Hematopoietic multipotent progenitor cell treated with erythropoietin and hydrocortisone succinate and interleukin-3 and kit ligand, for 15 days (in vitro differentiated cells): Measurements from ENCODE around the gene TCERG1L.
"Not testable (repeated sequence)": the region's sequence is repeated elsewhere in the genome, so short reads cannot be mapped to it uniquely, and the experiment has no call there.

Experiments
- DNase-seq: peaks from one replicate; pipeline ENCODE4 v3.0.0-alpha.2; 2015; ENCODE audit warnings: low spot score

The TCERG1L gene

DNA sequence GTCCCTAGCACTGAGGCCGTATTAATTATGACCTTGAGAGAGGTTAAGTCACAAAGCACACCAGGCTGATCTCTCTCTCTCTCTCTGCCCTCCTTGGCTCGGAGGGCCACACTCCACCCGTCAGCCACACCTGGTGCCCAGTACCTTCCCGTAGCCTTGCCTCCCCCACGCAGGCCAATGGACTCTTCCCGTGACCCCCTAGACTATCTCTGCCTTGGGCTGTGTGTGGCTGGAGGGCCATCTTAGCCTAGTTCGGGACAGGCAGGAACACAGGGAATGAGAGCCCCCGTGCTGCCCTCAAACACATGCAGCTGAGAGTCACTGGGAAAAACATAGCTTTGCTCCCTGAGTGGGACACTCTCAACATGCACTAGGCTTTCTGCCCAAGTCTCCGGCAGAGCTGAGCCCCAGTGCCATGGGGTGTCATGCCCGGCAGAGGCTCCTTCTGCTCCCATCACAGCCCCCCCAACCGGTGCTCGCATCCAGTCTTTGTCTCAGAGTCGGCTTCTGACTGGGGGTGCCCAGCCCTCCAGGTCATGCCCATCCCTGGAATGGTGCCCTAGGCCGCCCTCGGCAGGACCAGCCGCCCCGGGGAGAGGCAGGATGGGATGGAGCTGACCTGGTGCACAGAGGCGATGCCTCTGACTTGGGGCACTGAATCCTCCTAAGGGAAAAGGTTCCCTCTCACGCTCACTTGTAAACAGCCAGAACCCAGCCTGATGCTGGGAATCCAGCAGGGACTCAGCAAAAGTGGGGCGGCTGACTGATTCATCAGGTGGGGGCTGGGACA, 63.0 kb downstream of the TCERG1L start:
- DNase-seq: no peak

DNA sequence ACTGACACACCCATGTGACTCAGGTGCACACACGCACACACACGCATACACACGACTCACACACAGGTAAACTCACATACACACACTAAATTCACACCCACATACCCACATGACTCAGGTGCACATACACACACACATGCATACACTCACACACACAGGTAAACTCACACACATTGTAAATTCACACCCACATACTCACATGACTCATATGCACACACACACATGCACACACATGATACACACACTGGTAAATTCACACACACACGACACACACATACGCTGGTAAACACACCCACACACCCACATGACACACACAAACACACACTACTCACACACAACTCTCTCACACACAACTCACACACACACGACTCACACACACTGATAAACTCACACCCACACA, 63.6 kb downstream of the TCERG1L start:
- no peak for DNase-seq

DNA sequence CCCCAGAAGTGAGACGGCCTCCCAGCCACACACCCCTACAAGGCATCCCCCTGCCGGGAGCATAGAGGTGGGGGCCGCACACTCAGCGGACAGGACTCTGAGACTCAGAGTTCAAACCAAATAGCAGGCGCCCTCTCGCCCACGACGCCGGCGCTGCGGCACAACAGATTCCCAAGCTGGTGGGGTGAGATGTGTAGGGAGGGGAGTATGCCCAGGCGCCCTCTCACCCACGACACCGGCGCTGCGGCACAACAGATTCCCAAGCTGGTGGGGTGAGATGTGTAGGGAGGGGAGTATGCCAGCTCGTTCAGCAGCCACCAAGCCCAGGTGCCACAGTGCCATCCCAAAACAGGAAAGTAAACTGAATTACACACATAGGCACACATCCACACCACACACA, 64.7 kb downstream of the TCERG1L start:
- no peak for DNase-seq

DNA sequence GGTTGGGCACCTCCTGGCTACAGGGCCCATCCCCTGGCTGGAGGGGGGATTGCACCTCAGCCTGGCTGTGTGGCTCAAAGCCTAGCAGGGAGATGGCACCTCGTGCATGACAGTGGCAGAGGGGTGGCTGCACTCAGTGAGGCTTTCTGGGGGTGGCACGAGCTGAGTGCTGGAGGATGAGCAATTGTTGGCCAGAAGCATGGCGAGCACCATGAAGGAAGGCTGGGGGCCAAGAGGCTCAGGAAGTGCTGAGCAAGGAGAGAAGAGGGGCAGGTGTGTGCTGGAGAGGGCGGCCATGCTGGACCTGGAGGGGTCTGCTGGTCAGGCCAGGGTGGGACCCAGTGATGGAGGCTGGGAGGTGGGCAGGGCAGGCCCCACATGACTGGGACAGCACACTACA, 65.4 kb downstream of the TCERG1L start:
- no peak for DNase-seq

DNA sequence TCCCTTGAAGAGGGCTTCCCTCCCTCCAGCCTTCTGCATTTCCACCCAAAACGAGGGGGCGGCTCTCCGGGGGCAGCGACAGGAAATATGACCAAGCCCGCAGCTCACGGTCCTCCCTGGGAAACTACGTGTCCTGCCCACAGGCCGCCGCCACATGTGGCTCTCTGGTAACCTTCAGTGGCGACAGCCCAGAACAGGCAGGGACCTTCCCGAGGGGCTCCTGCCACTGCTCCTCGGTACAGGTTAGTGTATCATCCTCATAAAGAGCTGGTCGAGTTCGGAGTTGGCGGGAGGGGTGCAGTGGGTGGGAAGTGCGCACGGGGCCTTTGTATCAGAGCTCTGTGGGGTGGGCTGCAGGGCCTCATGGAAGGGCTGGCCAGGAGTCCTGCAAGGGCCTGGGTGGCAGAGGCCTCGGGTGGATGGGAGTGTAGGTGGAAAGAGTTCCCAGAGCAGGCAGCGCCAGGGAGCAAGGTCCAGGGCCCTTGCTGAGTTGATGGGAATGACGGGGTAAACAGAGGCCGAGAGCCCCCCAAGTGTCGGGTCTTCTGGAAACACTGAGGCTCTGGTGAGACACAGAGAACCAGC, 66.0 kb downstream of the TCERG1L start:
- DNase-seq: no peak

DNA sequence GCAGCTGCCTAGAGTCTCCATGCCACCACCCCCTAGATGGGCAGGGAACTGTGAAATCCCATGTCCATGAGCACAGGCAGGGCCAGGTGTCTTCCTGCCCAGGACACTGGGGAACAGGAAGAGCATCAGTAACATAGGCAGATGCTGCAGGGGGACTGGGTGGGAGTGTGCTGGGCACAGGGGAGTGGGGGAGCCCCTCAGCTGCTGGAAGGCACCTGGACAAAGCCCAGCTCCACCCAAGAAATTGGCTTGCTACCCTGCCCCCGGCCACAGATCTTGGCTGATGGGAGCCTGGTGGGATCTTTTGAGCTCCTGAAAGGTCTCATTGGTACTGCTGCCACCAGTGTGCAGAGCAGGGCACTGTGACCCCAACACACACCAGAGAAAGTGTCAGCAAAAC, 66.7 kb downstream of the TCERG1L start:
- no peak for DNase-seq

DNA sequence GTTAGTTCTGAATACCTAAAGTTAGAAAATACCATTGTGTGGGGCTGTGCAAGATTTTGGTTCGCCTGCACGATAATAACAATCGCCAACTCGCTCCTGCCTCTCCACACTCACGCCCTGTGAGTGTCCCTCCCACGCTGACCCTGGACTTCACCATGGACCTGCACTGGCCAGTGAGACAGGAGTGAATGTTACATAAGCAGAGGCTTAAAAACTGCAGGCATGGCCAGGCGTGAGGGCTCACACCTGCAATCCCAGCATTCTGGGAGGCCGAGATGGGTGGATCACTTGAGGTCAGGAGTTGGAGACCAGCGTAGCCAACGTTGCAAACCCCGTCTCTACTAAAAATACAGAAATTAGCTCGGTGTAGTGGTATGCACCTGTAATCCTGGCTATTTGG, 68.4 kb downstream of the TCERG1L start:
- no peak for DNase-seq

DNA sequence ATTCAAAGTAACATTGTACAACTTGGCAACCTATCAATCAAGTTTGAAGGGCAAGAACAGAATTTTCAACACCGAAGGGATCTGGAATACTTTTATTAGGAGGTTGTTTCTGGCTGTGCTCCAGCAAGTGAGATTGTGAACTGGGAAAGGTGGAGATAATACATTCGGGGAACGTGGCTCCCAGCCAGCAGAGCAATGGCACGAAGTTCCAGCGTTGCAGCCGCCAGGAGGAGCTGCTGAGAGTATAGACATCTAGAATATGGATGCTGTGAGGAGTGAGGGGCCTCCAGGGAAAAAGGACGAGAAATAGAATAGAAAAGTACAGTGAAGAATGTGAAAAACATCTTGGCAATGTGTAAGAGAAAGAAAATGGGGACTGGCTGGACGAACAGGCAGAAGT, 69.5 kb downstream of the TCERG1L start:
- no peak for DNase-seq

DNA sequence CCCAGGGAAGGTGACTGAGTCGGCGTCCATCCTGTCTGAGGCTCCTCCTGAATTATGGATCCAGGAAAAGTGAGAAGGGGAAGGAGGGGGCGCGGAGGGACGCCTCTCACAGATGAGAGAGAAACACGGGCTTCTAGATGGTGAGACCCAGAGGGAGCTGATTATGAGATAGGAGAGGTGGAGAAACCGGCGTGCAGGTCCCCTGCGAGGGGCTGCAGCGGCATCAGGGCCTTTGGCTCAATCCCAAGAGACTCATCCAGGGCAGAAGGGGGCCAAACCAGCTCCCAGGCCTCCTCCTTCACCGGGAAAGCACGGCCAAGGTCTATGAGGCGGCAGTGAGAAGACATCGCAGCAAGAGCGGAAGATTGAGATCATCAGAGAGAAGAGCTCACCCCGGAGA, 70.8 kb downstream of the TCERG1L start:
- no peak for DNase-seq

DNA sequence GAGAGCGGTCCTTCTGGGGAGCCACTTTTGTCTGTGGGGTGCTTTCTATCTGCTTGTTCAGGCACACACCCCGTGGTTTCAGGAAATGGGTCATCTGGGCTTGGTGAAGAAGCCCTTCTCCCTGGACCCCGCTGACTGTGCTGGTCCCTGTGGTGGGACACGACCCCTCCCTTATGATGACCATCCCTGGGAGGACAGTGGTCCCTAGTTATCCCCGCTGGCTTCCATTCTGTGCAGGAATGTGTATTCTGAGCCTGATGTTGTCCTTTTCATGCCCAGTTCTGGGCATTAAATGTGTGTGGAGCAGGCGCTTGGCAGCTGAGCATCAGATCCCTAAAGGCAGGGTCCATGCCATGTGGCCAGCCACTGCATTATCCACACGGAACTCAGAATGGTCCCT, 71.6 kb downstream of the TCERG1L start:
- no peak for DNase-seq

DNA sequence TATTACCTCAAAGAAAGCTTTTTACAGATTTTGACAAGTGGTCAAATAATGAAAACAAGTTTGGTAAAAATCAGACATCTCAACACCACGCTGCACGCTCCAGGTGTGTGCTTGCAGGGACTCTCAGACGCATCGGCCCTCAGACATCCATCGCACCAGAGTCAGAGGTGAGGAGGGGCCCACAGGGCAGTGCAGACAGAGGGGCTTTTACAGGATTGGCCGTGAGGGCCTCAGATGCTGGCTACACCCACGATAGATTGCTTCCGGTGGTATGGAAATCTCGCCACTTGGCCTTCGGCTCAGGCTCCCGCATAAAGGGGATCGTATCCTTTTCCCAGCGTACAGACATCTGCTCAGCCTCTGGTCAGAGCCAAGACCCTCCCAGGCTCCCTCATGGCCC, 72.1 kb downstream of the TCERG1L start:
- DNase-seq: no peak

DNA sequence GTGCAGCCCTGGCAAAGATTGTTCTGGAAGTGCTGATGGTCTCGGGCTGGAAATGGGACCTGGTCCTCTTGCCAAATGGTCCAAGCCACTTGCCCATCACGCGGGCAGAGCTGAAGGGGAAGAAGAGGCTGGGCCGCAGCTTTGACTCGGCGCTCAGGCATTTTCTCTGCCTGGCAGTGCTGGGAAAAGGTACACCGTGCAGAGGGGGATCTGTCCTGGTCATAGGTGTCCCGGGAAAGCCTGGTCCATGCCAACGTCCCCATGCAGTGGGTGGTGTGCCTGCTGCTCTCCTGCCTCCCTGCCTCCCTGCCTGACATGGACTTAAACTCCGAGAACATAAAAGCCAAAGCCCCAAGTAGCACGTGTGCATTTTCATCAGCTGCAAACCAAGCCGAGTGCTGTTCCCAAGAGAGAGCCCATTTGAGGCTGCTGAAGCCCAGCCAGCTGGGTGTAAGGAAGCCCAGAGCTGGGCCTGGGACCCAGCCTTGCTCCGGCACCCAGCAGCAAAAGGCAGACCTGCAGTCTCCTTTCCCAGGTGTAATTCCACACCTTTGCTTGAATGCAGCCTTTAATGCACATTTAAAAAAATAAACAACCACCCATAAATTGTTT, 72.7 kb downstream of the TCERG1L start:
- no peak for DNase-seq

DNA sequence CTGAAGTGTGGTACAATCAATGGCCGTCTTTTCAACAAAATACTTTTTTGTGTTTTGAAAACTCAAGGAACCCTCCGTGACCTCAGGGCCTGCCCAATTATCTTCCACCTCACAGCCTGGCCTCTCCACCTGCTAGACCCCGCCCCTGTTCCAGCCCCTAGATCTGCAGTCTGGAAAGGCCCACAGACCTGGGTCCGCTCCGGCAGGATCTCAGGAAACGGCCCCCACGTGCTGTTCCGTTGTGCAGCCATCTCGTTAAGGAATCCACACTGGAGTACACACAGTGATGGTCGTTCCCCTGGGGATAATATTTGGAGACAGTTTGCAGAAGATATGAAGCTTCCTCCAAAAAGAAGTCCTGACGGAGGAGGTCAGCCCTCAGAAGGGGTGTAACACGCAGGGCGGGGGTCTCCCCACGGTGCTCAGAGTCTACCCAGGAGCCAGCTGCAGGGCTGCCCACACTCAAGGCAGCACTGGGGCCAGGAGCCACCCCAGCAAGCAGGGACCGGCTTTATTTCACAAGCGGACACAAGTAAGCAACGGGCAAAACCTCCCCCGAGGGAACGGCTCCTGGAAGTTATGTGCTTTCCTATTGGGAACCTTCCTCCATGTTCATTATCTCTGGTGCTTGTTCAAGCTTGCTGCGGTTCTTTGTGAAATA, 73.4 kb downstream of the TCERG1L start:
- DNase-seq: no peak

DNA sequence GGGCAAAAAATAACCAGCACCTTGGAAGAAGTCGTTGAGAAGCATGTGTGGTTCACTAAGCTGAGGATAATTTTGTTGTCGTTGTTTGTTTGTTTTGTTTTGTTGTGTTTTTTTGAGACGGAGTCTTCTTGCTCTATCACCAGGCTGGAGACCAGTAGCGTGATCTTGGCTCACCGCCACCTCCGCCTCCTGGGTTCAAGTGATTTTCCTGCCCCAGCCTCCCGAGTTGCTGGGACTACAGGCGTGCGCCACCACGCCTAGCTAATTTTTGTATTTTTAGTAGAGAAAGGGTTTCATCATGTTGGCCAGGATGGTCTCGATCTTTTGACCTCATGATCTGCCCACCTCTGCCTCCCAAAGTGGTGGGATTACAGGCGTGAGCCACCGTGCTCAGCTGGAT, 76.9 kb downstream of the TCERG1L start:
- not testable (repeated sequence) for DNase-seq

DNA sequence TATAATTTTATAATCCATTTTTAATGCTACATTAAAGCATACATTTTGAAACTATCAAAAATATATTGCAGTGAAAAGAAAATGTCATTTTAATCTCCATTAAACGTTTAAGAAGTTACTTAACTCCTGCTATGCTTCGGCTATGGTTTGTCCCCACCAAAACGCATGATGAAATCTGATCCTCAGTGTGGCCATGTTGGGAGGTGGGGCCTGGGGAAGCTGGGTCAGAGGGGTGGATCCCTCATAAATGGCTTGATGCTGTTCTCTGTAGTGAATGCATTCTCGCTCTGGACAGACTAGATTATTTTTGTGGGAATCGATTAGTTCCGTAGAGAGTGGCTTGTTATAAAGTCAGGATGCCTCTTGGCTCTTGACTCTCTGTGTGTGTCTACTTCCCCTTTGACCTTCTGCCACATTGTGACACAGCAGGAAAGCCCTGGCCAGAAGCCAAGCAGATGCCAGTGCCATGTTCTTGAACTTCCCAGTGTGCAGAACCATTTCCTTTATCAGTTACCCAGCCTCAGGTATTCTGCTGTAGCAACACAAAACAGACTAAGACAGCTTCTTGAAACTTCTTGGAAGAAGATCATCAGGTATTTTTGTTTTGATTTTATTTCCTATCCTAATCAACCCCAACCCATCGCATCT, 77.8 kb downstream of the TCERG1L start:
- DNase-seq: no peak

DNA sequence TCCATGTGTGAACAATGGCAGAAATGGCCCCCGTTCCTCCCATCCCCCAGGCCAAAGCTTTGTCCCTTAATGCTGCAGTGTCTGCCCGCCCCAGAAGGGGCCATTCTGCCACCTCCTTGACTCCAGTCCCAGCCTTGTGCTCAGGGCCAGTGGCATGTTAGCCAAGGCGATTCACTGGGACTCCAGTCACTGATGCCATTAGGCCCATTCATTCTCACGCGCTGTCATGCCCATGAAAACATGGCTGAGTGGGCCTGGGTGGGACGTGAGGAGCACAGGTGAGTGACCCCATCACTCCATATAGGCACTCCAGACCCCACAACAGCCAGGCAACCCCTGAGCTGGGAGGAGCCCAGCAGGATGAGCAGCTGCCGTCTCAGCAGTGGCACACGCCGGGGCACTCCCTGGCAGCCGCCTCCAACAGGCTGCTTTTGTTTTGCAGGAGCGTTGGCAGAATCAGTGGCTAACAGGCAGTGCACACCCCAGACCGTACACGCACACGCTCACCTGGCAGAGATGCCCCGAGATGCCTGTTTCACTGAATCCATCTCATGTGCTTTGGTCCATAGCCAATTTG, 79.5 kb downstream of the TCERG1L start:
- DNase-seq: no peak

DNA sequence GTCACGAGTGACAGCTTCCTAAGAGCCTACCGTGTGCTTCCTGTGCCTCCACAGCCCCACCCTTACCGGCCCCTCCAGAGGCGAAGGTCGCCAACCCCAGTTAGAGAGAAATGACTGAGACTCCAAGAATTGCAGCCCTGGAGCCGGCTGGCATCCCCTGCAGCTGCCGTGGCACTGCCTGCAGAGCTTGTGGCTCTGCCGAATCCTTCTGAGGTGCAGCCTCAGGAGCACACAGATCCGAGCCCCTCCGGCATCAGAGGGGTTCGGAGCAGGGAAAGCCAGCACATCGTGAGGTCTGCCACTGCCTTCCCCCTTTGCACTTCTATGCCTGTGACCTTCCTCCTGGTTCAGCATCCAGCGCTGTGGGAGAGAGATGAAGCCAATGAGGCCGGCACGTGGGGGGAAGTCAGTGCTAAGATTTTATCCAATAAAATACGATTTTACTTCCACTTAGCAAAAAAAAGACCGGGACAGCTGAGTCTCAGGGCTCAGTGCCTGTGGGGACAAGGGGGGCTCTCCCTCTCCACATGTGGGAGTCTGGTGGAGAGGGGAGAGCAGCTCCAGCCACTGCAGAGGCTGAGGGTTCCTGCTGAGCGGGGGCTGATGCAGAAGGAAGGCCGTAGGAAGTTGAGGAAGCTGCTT, 80.1 kb downstream of the TCERG1L start:
- DNase-seq: no peak

DNA sequence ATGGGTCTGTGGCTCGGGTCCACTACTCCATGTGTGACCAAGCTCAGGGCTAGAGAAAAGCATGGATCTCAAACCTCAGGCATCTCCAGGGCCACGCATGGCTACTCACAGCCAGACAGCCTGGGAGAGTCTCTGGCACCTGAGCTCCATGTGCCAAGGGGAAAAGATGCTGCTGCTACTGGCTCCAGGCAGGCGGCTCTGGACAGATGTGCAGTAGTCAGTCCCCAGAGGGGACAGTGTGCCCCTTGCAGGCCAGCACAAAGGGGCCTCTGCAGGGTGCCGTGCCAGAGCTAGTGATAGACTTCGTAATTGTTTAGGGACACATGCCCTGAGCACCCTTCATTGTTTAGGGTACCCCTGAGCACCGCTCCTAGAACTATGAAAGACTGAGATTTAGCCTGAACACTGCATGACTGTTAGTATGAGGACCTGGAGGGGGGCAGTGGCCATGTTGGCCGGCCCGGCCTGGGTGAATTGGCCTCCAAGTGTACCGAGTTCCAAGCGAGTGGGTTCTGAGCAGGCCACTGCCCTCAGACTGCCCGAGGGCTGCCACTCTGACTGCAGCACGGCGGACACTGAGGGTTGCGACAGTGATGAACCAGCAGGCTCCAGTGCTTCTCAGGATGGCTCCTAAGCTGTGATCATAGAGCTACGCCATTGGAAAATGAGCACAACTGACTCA, 80.7 kb downstream of the TCERG1L start:
- no peak for DNase-seq

DNA sequence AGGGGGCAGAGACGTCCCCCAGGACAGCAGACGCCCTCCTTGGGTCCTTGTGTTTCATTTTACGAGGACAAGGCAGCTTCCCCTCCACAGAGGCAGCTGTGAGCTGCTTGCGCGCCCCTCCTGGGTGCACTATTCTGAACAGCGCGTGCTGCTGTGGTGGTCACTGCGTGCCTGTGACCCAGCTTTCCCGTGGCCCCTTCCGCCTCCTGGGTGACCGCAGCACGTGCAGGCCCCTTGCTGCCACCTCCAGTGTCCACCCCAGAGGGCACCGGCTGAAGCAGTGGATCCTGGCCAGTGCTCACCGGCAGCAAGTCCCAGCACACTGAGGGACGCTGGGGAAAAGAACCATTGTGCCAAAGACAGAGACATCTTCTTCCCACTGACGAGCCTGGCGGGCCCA, 81.4 kb downstream of the TCERG1L start:
- DNase-seq: no peak

DNA sequence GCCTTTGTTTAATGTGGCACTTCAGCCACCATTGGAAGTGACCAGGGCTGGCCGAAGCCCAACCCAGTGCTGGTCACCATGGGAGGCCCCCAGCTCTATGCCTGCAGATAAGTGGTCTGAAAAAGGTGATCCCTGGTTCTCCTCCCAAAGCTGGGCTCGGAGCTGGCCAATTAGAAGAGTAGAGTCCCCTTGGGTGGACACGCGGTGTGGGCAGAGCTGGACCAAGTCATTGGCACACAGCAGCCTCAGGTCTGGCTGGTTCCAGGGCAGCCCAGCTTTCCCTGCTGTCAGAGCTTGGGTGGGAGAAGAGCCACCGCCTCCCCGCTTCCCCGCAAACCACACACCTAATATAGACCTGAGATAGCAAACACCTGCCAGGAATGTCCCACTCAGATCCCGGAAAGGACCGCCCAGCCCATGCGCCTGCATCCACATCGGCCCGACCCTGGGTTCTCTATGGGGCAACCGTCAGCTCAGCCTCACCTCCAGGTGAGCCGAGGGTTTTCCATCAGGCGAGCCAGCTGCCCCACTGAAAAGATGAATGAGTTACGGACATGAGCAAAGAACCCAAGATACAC, 84.3 kb downstream of the TCERG1L start:
- no peak for DNase-seq
